Mammary epithelial cell (primary cell): Measurements from ENCODE around the gene PLPP7.

ENCODE experiments used
- CTCF ChIP-seq, 2 donors: IDR thresholded peaks in 1 of 2; conservative IDR thresholded peaks in 1 of 2; 2 replicates each; pipeline ENCODE4 v1.5.1; 2011 to 2012; ENCODE audit warnings: inconsistent platforms in 2 of 2, low read length in 2 of 2, mild to moderate bottlenecking in 2 of 2, control low read depth in 1 of 2, low read depth in 1 of 2; ENCODE audit not compliant: insufficient read depth in 1 of 2; ENCODE audit errors: extremely low read depth in 1 of 2
- EZH2 ChIP-seq: IDR thresholded peaks from 2 replicates; pipeline ENCODE4 v1.6.1; 2012; ENCODE audit warnings: low read length, inconsistent platforms, borderline replicate concordance

DNA sequence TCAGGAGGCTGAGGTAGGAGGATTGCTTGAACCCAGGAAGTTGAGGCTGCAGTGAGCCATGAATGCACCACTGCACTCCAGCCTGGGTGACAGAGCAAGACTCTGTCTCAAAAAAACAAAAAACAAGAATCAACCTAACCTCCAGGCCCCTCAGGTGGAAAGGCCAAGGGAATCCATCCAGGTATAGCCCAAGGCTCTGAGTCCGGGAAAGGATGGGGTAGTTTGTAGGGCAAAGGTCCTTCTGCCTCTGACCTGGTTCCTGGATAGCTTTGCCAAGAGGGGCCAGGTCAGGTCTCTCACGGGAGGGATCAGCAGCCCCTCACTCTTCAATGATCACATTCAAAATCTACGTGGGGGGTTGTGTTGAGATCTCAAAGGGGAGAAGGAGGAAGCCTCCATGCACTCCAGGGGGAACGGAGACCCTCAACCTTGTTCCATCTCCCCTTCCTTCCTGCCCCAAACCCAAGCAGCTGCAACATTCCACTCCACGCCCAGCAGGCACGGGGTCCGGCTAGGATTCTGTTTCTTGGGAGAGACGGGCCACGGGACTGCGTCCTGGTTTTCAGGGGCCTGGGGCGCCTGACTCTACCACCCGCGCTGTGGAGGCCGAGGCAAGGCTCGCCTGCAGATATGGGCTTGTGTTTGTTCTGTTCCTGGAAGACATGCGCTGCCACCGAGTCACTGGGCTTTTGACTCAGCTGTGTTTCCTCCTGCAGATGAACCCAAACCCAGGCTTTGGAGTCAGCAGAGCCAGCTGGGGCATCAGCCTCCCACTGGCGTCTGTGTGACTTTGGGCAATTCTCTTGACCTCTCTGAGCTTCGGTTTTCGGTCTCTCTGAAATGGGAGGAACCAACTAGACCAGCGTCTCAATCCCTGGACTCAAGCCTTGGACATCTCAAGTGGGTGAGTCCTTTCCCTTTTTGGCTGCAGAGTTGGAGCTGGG lies 35.5 kb downstream of the PLPP7 start:
- TF ChIP-seq CTCF (conservative IDR thresholded peaks at IDR 0.05 in 1 of 2, IDR thresholded peaks at IDR 0.05 in 1 of 2; ENCODE audit: extremely low read depth in 1 of 2, insufficient read depth in 1 of 2, low read depth in 1 of 2, low read length in 2 of 2) (no peak), EZH2 (no peak)
